Adrenal gland (tissue), 12 donors: ENCODE data around the gene HSPBAP1. TPM values are rescaled to one million over a fixed set of nuclear protein-coding genes. Genes with fewer than 3 reads are reported as not detected.
A peak's percentile ranks its signal among the peaks of the same experiment; 100 is the strongest.

Experiments
- DNase-seq, 7 donors: peaks; one replicate each; pipeline ENCODE4 v3.0.0-alpha.2; 2019 to 2020
- H3K27ac ChIP-seq, 5 donors: fragments of 200-600 bp; sonication (generic) in 4 of 5; 1 replicate in 3 of 5; 2 replicates in 2 of 5; pipeline versions ENCODE4 v1.5.1 to v1.8.0; 2016 to 2020; ENCODE audit warnings: mild to moderate bottlenecking in 1 of 5
- H3K27me3 ChIP-seq: fragments of 200-600 bp; 2 replicates; pipeline ENCODE4 v1.8.0; 2021
- H3K36me3 ChIP-seq, 2 donors: fragments of 200-600 bp; replicated peaks in 1 of 2; 1 replicate in 1 of 2; 2 replicates in 1 of 2; pipeline versions ENCODE4 v1.5.1 to v1.8.0; 2018 to 2022
- H3K4me1 ChIP-seq, 2 donors: fragments of 200-600 bp; replicated peaks in 1 of 2; 1 replicate in 1 of 2; 2 replicates in 1 of 2; pipeline versions ENCODE4 v1.5.1 to v1.8.0; 2018 to 2021
- H3K4me3 ChIP-seq, 4 donors: fragments of 200-600 bp; sonication (generic) in 3 of 4; one replicate each; pipeline ENCODE4 v1.5.1; 2016 to 2018
- H3K9me3 ChIP-seq, 3 donors: fragments of 200-600 bp; sonication (generic) in 1 of 3; replicated peaks in 1 of 3; 1 replicate in 2 of 3; 2 replicates in 1 of 3; pipeline versions ENCODE4 v1.5.1 to v1.8.0; 2016 to 2021
- CTCF ChIP-seq, 6 experiments: fragments of 450-650 bp in 4 of 6; fragments of 200-600 bp in 2 of 6; sonication (generic) in 1 of 6; IDR thresholded peaks; 1 replicate in 5 of 6; 2 replicates in 1 of 6; pipeline versions ENCODE4 v1.5.1 to v1.8.0; 2016 to 2021; ENCODE audit warnings: antibody characterized with exemption in 6 of 6, mild to moderate bottlenecking in 2 of 6, moderate library complexity in 1 of 6
- POLR2A ChIP-seq, 2 donors: fragments of 450-650 bp; IDR thresholded peaks; one replicate each; pipeline ENCODE4 v1.6.1; 2017; ENCODE audit warnings: antibody characterized with exemption in 2 of 2, mild to moderate bottlenecking in 2 of 2, moderate library complexity in 1 of 2
- WGBS, 4 donors: extraction: QIAGEN DNeasy Blood & Tissue Kit in 2 of 4; methylation state at CpG; one replicate each; pipeline versions ENCODE4 v1.1.5 to v1.1.7; 2013 to 2017; 5-methylcytosine and 5-hydroxymethylcytosine counted together
- intact Hi-C, 2 donors: fragments of 100-400 bp; cut with DNase I; formaldehyde crosslinking; loops; one replicate each; pipeline versions ENCODE4 v1.14.1 to v1.15.0; 2022 to 2023
- polyA plus RNA-seq, 3 donors: library from polyadenylated mRNA; stranded (reverse); fragments of 200-250 nt in 2 of 3; fragments of 350-450 nt in 1 of 3; fragmentation: Illumina TruSeq in 1 of 3; extraction: RNeasy Lipid Tissue Mini Kit (QIAGEN cat#74804) in 1 of 3; gene quantifications; one replicate each; pipeline ENCODE4 v1.2.3, GENCODE V29; 2013 to 2014
- total RNA-seq, 9 donors: library from RNA; depleted of rRNA in 4 of 9; stranded (reverse); fragments of >200 nt in 4 of 9; fragments of 120-200 nt in 1 of 9; fragmentation: NEBNext Ultra II Directional in 1 of 9; extraction: Animal tissue kit (Norgen Biotek cat#: 25700) in 1 of 9; gene quantifications; one replicate each; pipeline versions ENCODE4 v1.1.0 to v1.2.4, GENCODE V29; 2013 to 2023
- donor health status: healthy with polysubstance abuse.
- donor health status: Bipolar disorder and iron deficiency.
- donor health status: DM: yes; HTN: yes; CAD: no.
- donor health status: DM: no; HTN: no; CAD: no.
- donor health status: DM: no; HTN: no; CAD: no.
- donor health status: DM: yes; HTN: yes; CAD: no.

The HSPBAP1 gene
- total and polyA plus RNA-seq, 12 donors, result 3.9 to 40.2 (median 10.3) TPM

GRCh38 chr3:122786066-122786465, 7.6 kb downstream of the HSPBAP1 start:
- peak in 5 of 7 donors; percentile 46 to 53 (median 49) for DNase-seq
- TF ChIP-seq CTCF (IDR thresholded peaks at IDR 0.05) (no peak), POLR2A (IDR thresholded peaks at IDR 0.05) (no peak)
- Histone ChIP-seq H3K4me1 (peaks cover 8 to 14% of the 10 kb centered on the region in 2 donors), H3K27me3 (no peaks in the 10 kb centered on the region), H3K9me3 (no peaks in the 10 kb centered on the region), H3K36me3 (no peaks in the 10 kb centered on the region), H3K4me3 (no peak overlapping the region), H3K27ac (peak overlapping the region in 2 of 5 donors; percentile 37 to 59)
- 38 to 72% (median 55%) methylated on average over 1 of the region's 1 CpG for WGBS, 4 donors
- intact Hi-C loops, result no loop called here

GRCh38 chr3:122785231-122785630, 8.4 kb downstream of the HSPBAP1 start:
- intact Hi-C loops, result no loop called here
- WGBS, 4 donors, result 90 to 100% (median 96%) methylated on average over 1 of the region's 1 CpG
- no peak overlapping the region for H3K4me3 ChIP-seq

GRCh38 chr3:122784436-122784835, 9.2 kb downstream of the HSPBAP1 start:
- no peaks in the 10 kb centered on the region for H3K27me3 ChIP-seq
- no peak overlapping the region for H3K27ac ChIP-seq
- no peaks in the 10 kb centered on the region for H3K9me3 ChIP-seq
- peaks cover 8 to 14% of the 10 kb centered on the region in 2 donors for H3K4me1 ChIP-seq
- 88 to 98% (median 90%) methylated on average over 1 of the region's 1 CpG for WGBS, 4 donors
- intact Hi-C loops, result no loop called here
- H3K36me3 ChIP-seq, result no peaks in the 10 kb centered on the region
- TF ChIP-seq POLR2A (IDR thresholded peaks at IDR 0.05) (no peak), CTCF (IDR thresholded peaks at IDR 0.05) (no peak)
- no peak overlapping the region for H3K4me3 ChIP-seq
- DNase-seq, result no peak

More at GRCh38 chr3:122785231-122785630, 8.4 kb downstream of the HSPBAP1 start:
- no peak for DNase-seq
- no peaks in the 10 kb centered on the region for H3K9me3 ChIP-seq
- H3K27ac ChIP-seq, result no peak overlapping the region
- TF ChIP-seq CTCF (IDR thresholded peaks at IDR 0.05) (no peak), POLR2A (IDR thresholded peaks at IDR 0.05) (no peak)
- H3K4me1 ChIP-seq, result peaks cover 8 to 14% of the 10 kb centered on the region in 2 donors
- no peaks in the 10 kb centered on the region for H3K36me3 ChIP-seq
- H3K27me3 ChIP-seq, result no peaks in the 10 kb centered on the region

- H3K27me3 ChIP-seq, result no peaks in the 10 kb centered on the region
- no peak for TF ChIP-seq CTCF (IDR thresholded peaks at IDR 0.05)
- TF ChIP-seq POLR2A (IDR thresholded peaks at IDR 0.05), result no peak
- intact Hi-C loops, result no loop called here
- 43 to 69% (median 55%) methylated on average over 1 of the region's 1 CpG for WGBS, 4 donors
- no peak overlapping the region for H3K27ac ChIP-seq
- no peak for DNase-seq
- H3K9me3 ChIP-seq, result no peaks in the 10 kb centered on the region
- H3K36me3 ChIP-seq, result no peaks in the 10 kb centered on the region
- H3K4me1 ChIP-seq, result peaks cover 8 to 14% of the 10 kb centered on the region in 2 donors
- H3K4me3 ChIP-seq, result no peak overlapping the region
Measured at GRCh38 chr3:122782804-122783203, 10.8 kb downstream of the HSPBAP1 start.
